Caco-2 (cell line): Measurements from ENCODE around the gene ABCB11. TPM values are rescaled to one million over a fixed set of nuclear protein-coding genes. Genes with fewer than 3 reads are reported as not detected.
"Not testable (repeated sequence)": the region's sequence is repeated elsewhere in the genome, so short reads cannot be mapped to it uniquely, and the experiment has no call there.

ENCODE experiments used
- BruUV-seq: library from RNA; stranded (reverse); fragments of 400-500 nt; replicated peaks from 2 replicates; lab custom pipeline; 2021; lab: Mats Ljungman, UMichigan
- CTCF ChIA-PET: fragments of 300-600 bp; sonication (Branson Sonifier 250); formaldehyde crosslinking; loops from one replicate; lab custom pipeline; 2022; ENCODE audit warnings: antibody characterized with exemption; lab: Charles Lee
- POLR2A ChIA-PET: fragments of 300-600 bp; sonication (Branson Sonifier 250); formaldehyde crosslinking; loops from one replicate; lab custom pipeline; 2022; ENCODE audit warnings: antibody characterized with exemption; lab: Charles Lee
- DNase-seq, 2 experiments: peaks; one replicate each; pipeline versions ENCODE4 v3.0.0 to v3.0.0-alpha.2; 2020 to 2022
- H3K27me3 ChIP-seq: replicated peaks from 2 replicates; pipeline ENCODE4 v1.6.0; 2011; ENCODE audit warnings: low read length; ENCODE audit not compliant: control insufficient read depth, insufficient read depth
- H3K36me3 ChIP-seq: 2 replicates; pipeline ENCODE4 v1.5.1; 2011; ENCODE audit warnings: low read length; ENCODE audit not compliant: control insufficient read depth, insufficient read depth
- H3K4me1 ChIP-seq: fragments of 250-450 bp; sonication (Bioruptor Pico); 2 replicates; pipeline ENCODE4 v1.5.1; 2020; ENCODE audit warnings: mild to moderate bottlenecking
- H3K4me3 ChIP-seq: 2 replicates; pipeline ENCODE4 v1.5.1; 2011; ENCODE audit warnings: low read depth, mild to moderate bottlenecking, control low read depth, low read length
- H3K9me3 ChIP-seq: fragments of 250-450 bp; sonication (Bioruptor Pico); 2 replicates; pipeline ENCODE4 v1.5.1; 2020; ENCODE audit warnings: mild to moderate bottlenecking, moderate library complexity
- H3K27ac Mint-ChIP-seq: one replicate; pipeline ENCODE4 v1.8.0; 2022; ENCODE audit warnings: mixed read lengths; ENCODE audit not compliant: unreplicated experiment
- H3K27me3 Mint-ChIP-seq: one replicate; pipeline ENCODE4 v1.8.0; 2022; ENCODE audit warnings: mixed read lengths; ENCODE audit not compliant: insufficient read depth, unreplicated experiment
- H3K36me3 Mint-ChIP-seq: one replicate; pipeline ENCODE4 v1.8.0; 2022; ENCODE audit warnings: mild to moderate bottlenecking, mixed read lengths; ENCODE audit not compliant: insufficient read depth, unreplicated experiment
- H3K4me1 Mint-ChIP-seq: one replicate; pipeline ENCODE4 v1.8.0; 2022; ENCODE audit warnings: low read depth, mixed read lengths; ENCODE audit not compliant: unreplicated experiment
- H3K4me3 Mint-ChIP-seq: one replicate; pipeline ENCODE4 v1.8.0; 2022; ENCODE audit warnings: mild to moderate bottlenecking, moderate library complexity, mixed read lengths; ENCODE audit not compliant: unreplicated experiment
- H3K9me3 Mint-ChIP-seq: one replicate; pipeline ENCODE4 v1.8.0; 2022; ENCODE audit warnings: mixed read lengths; ENCODE audit not compliant: unreplicated experiment
- intact Hi-C: fragments of 100-400 bp; cut with micrococcal nuclease; formaldehyde crosslinking; loops from one replicate; pipeline ENCODE4 v1.10.0; 2022; ENCODE audit not compliant: unreplicated experiment
- total RNA-seq: library from RNA; stranded (reverse); gene quantifications from 2 replicates; pipeline ENCODE4 v1.2.3, GENCODE V29; 2022
- TF ChIP-seq, protein P1 (sequence below), 2 experiments: fragments of 200-600 bp in 1 of 2; IDR thresholded peaks; 1 replicate in 1 of 2; 2 replicates in 1 of 2; pipeline versions ENCODE4 v1.5.1 to v1.8.0; 2011 to 2022; ENCODE audit warnings: antibody characterized with exemption in 1 of 2, control low read depth in 1 of 2, inconsistent platforms in 1 of 2, low read depth in 1 of 2, low read length in 1 of 2, mild to moderate bottlenecking in 1 of 2, moderate library complexity in 1 of 2; ENCODE audit not compliant: insufficient read depth in 1 of 2, severe bottlenecking in 1 of 2, unreplicated experiment in 1 of 2

The ABCB11 gene
- total RNA-seq, 1 experiment from 2014 or later = not detected

DNA sequence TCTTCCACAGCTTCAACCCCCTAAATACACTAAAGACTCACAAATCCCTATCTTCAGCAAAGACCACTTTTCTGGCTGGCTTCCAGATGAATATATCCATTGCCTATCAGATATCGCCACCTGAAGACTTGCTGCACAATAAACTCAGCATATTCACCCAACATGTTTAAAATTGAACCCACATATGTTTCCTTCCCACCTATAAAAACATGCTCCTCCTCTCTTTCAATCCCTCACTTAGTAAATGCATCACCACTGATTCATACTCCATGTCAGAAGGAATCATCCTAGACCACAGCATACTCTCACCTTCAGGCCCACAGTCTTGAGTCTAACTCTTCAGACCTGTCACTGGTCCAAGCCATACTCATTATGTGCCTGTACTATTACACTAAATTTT lies 146.1 kb downstream of the ABCB11 start:
- Histone ChIP-seq H3K9me3 (no peaks in the 10 kb centered on the region), H3K36me3 (no peaks in the 10 kb centered on the region), H3K4me1 (no peaks in the 10 kb centered on the region), H3K27me3 (no peaks in the 10 kb centered on the region), H3K4me3 (no peak overlapping the region)
- H3K27me3 Mint-ChIP-seq = no peaks in the 10 kb centered on the region
- no peaks in the 10 kb centered on the region for H3K9me3 Mint-ChIP-seq
- intact Hi-C loops = no loop called here
- H3K4me3 Mint-ChIP-seq = no peak overlapping the region
- POLR2A ChIA-PET = no interaction called here
- no peak overlapping the region for H3K27ac Mint-ChIP-seq
- no peaks in the 10 kb centered on the region for H3K4me1 Mint-ChIP-seq
- TF ChIP-seq, protein P1, sequence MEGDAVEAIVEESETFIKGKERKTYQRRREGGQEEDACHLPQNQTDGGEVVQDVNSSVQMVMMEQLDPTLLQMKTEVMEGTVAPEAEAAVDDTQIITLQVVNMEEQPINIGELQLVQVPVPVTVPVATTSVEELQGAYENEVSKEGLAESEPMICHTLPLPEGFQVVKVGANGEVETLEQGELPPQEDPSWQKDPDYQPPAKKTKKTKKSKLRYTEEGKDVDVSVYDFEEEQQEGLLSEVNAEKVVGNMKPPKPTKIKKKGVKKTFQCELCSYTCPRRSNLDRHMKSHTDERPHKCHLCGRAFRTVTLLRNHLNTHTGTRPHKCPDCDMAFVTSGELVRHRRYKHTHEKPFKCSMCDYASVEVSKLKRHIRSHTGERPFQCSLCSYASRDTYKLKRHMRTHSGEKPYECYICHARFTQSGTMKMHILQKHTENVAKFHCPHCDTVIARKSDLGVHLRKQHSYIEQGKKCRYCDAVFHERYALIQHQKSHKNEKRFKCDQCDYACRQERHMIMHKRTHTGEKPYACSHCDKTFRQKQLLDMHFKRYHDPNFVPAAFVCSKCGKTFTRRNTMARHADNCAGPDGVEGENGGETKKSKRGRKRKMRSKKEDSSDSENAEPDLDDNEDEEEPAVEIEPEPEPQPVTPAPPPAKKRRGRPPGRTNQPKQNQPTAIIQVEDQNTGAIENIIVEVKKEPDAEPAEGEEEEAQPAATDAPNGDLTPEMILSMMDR (IDR thresholded peaks at IDR 0.05; ENCODE audit: insufficient read depth in 1 of 2, low read depth in 1 of 2, low read length in 1 of 2, severe bottlenecking in 1 of 2, unreplicated experiment in 1 of 2) = no peak
- DNase-seq = no peak
- H3K36me3 Mint-ChIP-seq = peaks cover 20% of the 10 kb centered on the region
- BruUV-seq = no TSS peak
- CTCF ChIA-PET = no interaction called here

DNA sequence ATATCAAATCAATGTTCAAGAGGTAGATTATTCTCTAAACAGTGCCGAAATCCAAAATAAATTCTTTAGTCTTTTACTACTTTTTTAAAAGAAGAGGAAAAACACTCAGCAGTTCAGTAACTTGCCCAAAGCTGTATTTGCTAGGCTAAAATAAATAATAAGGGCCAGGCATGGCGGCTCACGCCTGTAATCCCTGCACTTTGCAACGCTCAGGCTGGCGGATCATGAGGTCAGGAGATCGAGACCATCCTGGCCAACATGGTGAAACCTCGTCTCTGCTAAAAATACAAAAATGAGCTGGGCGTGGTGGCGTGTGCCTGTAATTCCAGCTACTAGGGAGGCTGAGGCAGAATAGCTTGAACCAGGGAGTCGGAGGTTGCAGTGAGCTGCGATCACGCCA lies 149.0 kb downstream of the ABCB11 start:
- H3K27ac Mint-ChIP-seq, H3K4me3 Mint-ChIP-seq, H3K9me3 Mint-ChIP-seq, H3K27me3 ChIP-seq, DNase-seq, H3K27me3 Mint-ChIP-seq, H3K4me1 Mint-ChIP-seq, H3K9me3 ChIP-seq, H3K36me3 ChIP-seq, H3K4me3 ChIP-seq, BruUV-seq, H3K4me1 ChIP-seq, POLR2A ChIA-PET, intact Hi-C loops, CTCF ChIA-PET: not testable (repeated sequence)
- H3K36me3 Mint-ChIP-seq = peaks cover 15% of the 10 kb centered on the region

DNA sequence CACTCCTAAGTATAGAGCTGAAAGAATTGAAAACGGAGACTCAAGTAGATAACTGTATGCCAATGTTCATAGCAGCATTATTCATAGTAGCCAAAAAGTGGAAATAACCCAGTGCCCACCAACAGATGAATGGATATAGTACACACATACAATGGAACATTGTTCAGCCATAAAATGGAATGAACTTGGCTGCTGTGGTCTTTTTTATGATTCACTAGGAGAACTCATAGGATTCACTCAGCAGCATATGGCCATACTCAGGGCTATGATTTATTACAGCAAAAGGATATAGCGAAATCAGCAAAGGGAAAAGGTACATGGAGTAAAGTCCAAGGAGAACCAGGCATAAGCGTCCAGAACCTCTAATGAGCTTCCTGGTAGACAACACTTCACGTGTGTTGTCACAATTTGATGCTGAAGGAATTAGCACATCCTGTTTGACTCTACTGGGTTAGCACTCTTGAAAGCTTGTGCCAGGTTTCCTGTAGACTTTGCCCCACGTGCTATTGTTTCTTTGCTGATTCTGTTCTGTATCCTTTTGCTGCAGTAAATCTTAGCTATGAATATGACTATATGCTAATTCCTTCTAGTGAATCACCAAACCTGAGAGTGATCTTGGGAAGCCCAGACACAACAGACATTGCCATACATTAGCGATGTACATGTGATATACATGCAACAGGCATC lies 156.6 kb downstream of the ABCB11 start:
- Histone ChIP-seq H3K27me3 (no peaks in the 10 kb centered on the region), H3K4me1 (no peaks in the 10 kb centered on the region), H3K4me3 (no peak overlapping the region), H3K9me3 (no peaks in the 10 kb centered on the region), H3K36me3 (no peaks in the 10 kb centered on the region)
- no peaks in the 10 kb centered on the region for H3K27me3 Mint-ChIP-seq
- H3K4me3 Mint-ChIP-seq = no peak overlapping the region
- no peak for DNase-seq
- no peaks in the 10 kb centered on the region for H3K9me3 Mint-ChIP-seq
- TF ChIP-seq, protein P1 (IDR thresholded peaks at IDR 0.05; ENCODE audit: insufficient read depth in 1 of 2, low read depth in 1 of 2, low read length in 1 of 2, severe bottlenecking in 1 of 2, unreplicated experiment in 1 of 2) = no peak
- H3K4me1 Mint-ChIP-seq = no peaks in the 10 kb centered on the region
- ChIA-PET POLR2A (no interaction called here), CTCF (no interaction called here)
- H3K27ac Mint-ChIP-seq = no peak overlapping the region
- no TSS peak for BruUV-seq
- intact Hi-C loops = no loop called here
- peaks cover 7% of the 10 kb centered on the region for H3K36me3 Mint-ChIP-seq

DNA sequence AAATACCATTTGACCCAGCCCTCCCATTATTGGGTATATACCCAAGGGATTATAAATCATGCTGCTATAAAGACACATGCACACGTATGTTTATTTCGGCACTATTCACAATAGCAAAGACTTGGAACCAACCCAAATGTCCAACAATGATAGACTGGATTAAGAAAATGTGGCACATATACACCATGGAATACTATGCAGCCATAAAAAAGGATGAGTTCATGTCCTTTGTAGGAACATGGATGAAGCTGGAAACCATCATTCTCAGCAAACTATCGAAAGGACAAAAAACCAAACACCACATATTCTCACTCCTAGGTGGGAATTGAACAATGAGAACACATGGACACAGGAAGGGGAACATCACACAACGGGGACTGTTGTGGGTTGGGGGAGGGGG lies 160.3 kb downstream of the ABCB11 start:
- intact Hi-C loops, H3K27me3 ChIP-seq, H3K9me3 Mint-ChIP-seq, POLR2A ChIA-PET, CTCF ChIA-PET, H3K4me1 ChIP-seq, H3K27me3 Mint-ChIP-seq, H3K9me3 ChIP-seq, BruUV-seq, H3K4me3 Mint-ChIP-seq, H3K36me3 ChIP-seq, H3K4me3 ChIP-seq, H3K4me1 Mint-ChIP-seq, DNase-seq, H3K36me3 Mint-ChIP-seq, H3K27ac Mint-ChIP-seq: not testable (repeated sequence)

Other genes starting within 250 kb of the ABCB11 start
- gene NOSTRIN, start 228.7 kb downstream of the ABCB11 start, total RNA-seq = 9.6 and 9.8 TPM in 2 replicates
- 28.0 and 32.6 TPM in 2 replicates for gene SPC25, start 140.9 kb downstream of the ABCB11 start, total RNA-seq
- not detected in 2 replicates for gene G6PC2, start 130.0 kb downstream of the ABCB11 start, total RNA-seq
- gene DHRS9, start 38.2 kb upstream of the ABCB11 start, total RNA-seq = not detected in 2 replicates